ENCODE measurements around the gene AUNIP.

GRCh38 chr1:25807480-25808390 is 51.5 kb downstream of the AUNIP start:
- TF ChIP-seq, protein P1, sequence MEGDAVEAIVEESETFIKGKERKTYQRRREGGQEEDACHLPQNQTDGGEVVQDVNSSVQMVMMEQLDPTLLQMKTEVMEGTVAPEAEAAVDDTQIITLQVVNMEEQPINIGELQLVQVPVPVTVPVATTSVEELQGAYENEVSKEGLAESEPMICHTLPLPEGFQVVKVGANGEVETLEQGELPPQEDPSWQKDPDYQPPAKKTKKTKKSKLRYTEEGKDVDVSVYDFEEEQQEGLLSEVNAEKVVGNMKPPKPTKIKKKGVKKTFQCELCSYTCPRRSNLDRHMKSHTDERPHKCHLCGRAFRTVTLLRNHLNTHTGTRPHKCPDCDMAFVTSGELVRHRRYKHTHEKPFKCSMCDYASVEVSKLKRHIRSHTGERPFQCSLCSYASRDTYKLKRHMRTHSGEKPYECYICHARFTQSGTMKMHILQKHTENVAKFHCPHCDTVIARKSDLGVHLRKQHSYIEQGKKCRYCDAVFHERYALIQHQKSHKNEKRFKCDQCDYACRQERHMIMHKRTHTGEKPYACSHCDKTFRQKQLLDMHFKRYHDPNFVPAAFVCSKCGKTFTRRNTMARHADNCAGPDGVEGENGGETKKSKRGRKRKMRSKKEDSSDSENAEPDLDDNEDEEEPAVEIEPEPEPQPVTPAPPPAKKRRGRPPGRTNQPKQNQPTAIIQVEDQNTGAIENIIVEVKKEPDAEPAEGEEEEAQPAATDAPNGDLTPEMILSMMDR (IDR thresholded peaks at IDR 0.05; ENCODE audit: control extremely low read depth in 1 of 3, insufficient read depth in 1 of 3, low read depth in 1 of 3, low read length in 3 of 3): no peak
- TF ChIP-seq POLR2AphosphoS5 (IDR thresholded peaks at IDR 0.05; ENCODE audit: low read depth, low read length) (no peak), EZH2 (IDR thresholded peaks at IDR 0.05; ENCODE audit: low read depth, low read length, severe bottlenecking) (no peak), TAF1 (IDR thresholded peaks at IDR 0.05; ENCODE audit: low read depth, low read length) (no peak), POU5F1 (IDR thresholded peaks at IDR 0.05; ENCODE audit: low read depth, low read length) (no peak), HDAC6 (IDR thresholded peaks at IDR 0.05; ENCODE audit: low read depth, low read length) (no peak), PHF8 (conservative IDR thresholded peaks at IDR 0.05; ENCODE audit: low read depth, low read length) (no peak), POLR2A (IDR thresholded peaks at IDR 0.05; ENCODE audit: control extremely low read depth in 1 of 2, low read depth in 2 of 2, low read length in 2 of 2) (no peak), EP300 (IDR thresholded peaks at IDR 0.05; ENCODE audit: borderline replicate concordance in 1 of 2, low read depth in 2 of 2, low read length in 2 of 2) (no peak), NANOG (IDR thresholded peaks at IDR 0.05; ENCODE audit: insufficient read depth, low read depth, low read length, poor library complexity, severe bottlenecking) (no peak), KDM5A (IDR thresholded peaks at IDR 0.05; ENCODE audit: low read length) (no peak), GABPA (IDR thresholded peaks at IDR 0.05; ENCODE audit: borderline replicate concordance, insufficient read depth, low read length) (no peak)
- TF ChIP-seq, protein P2, sequence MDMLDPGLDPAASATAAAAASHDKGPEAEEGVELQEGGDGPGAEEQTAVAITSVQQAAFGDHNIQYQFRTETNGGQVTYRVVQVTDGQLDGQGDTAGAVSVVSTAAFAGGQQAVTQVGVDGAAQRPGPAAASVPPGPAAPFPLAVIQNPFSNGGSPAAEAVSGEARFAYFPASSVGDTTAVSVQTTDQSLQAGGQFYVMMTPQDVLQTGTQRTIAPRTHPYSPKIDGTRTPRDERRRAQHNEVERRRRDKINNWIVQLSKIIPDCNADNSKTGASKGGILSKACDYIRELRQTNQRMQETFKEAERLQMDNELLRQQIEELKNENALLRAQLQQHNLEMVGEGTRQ (IDR thresholded peaks at IDR 0.05; ENCODE audit: low read length): no peak

Data from H1 (cell line).